Activated T-helper 1 cell treated with anti-CD3 and anti-CD28 coated beads, Interleukin-2, amount 50 U/mL, for 16 hours (primary cell): ENCODE measurements around the gene MMP17.

Experiments used
- DNase-seq, 2 donors: peaks; one replicate each; pipeline ENCODE4 v3.0.0-alpha.2; 2020; ENCODE audit warnings: low read depth in 1 of 2, low spot score in 1 of 2

MMP17 gene

GRCh38 chr12:131847456-131847855, 19.3 kb downstream of the MMP17 start:
- no peak for DNase-seq

GRCh38 chr12:131848753-131849152, 20.6 kb downstream of the MMP17 start:
- no peak for DNase-seq

- DNase-seq, result no peak
These were observed 21.7 kb downstream of the MMP17 start for GRCh38 chr12:131849700-131850553.

- DNase-seq, result no peak
These were observed 22.8 kb downstream of the MMP17 start for GRCh38 chr12:131850856-131851559.

GRCh38 chr12:131851741-131852550, 23.8 kb downstream of the MMP17 start:
- DNase-seq, result no peak

GRCh38 chr12:131852551-131853299, 24.5 kb downstream of the MMP17 start:
- no peak for DNase-seq

GRCh38 chr12:131853832-131854797, 25.9 kb downstream of the MMP17 start:
- DNase-seq, result no peak

- no peak for DNase-seq
These were observed 26.8 kb downstream of the MMP17 start for GRCh38 chr12:131854861-131855476.

GRCh38 chr12:131855521-131856142, 27.4 kb downstream of the MMP17 start:
- no peak for DNase-seq

GRCh38 chr12:131856366-131857097, 28.3 kb downstream of the MMP17 start:
- DNase-seq, result no peak

GRCh38 chr12:131857908-131858850, 30.0 kb downstream of the MMP17 start:
- DNase-seq, result no peak

GRCh38 chr12:131860472-131861260, 32.5 kb downstream of the MMP17 start:
- DNase-seq, result no peak

GRCh38 chr12:131861261-131862083, 33.3 kb downstream of the MMP17 start:
- DNase-seq, result no peak

- no peak for DNase-seq
These were observed 33.9 kb downstream of the MMP17 start for GRCh38 chr12:131862084-131862441.

GRCh38 chr12:131862600-131862993, 34.4 kb downstream of the MMP17 start:
- no peak for DNase-seq
